ENCODE data around the gene IRF7. TPM values are rescaled to one million over a fixed set of nuclear protein-coding genes. Genes with fewer than 3 reads are reported as not detected.

Gene IRF7
- total RNA-seq, 1 donor from 2014 or later = 40.8 TPM

DNA sequence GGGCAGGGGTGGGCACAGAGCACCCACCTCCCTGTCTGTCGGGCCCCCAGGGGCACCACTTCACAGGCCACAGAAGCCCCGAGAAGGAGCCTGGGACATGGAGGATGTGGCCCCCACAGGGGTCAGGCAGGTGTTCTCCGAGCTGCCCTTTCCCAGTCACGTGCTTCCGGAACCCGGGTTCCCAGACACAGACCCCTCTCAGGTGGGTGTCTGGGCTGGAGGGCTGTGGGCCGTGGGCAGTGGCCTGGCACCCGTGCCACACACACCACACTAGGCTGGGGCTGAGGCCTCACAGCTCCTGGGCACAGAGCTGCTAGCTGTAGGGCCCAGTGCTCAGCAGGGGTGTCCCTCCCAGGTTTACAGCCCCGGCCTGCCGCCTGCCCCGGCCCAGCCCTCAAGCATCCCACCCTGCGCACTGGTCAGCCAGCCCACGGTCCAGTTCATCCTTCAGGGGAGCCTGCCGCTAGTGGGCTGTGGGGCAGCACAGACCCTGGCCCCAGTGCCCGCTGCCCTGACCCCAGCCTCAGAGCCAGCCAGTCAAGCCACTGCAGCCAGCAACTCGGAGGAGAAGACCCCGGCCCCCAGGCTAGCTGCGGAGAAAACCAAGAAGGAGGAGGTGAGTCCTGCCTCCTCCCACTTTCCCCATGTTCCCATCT, 5.5 kb downstream of the IRF7 start:
- TF ChIP-seq, protein P1, sequence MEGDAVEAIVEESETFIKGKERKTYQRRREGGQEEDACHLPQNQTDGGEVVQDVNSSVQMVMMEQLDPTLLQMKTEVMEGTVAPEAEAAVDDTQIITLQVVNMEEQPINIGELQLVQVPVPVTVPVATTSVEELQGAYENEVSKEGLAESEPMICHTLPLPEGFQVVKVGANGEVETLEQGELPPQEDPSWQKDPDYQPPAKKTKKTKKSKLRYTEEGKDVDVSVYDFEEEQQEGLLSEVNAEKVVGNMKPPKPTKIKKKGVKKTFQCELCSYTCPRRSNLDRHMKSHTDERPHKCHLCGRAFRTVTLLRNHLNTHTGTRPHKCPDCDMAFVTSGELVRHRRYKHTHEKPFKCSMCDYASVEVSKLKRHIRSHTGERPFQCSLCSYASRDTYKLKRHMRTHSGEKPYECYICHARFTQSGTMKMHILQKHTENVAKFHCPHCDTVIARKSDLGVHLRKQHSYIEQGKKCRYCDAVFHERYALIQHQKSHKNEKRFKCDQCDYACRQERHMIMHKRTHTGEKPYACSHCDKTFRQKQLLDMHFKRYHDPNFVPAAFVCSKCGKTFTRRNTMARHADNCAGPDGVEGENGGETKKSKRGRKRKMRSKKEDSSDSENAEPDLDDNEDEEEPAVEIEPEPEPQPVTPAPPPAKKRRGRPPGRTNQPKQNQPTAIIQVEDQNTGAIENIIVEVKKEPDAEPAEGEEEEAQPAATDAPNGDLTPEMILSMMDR (conservative IDR thresholded peaks at IDR 0.05; ENCODE audit: low read depth, low read length) = no peak
- H3K4me3 ChIP-seq (ENCODE audit: low read depth, low read length) = no peak overlapping the region
- DNase-seq (ENCODE audit: low read depth) = no peak

DNA sequence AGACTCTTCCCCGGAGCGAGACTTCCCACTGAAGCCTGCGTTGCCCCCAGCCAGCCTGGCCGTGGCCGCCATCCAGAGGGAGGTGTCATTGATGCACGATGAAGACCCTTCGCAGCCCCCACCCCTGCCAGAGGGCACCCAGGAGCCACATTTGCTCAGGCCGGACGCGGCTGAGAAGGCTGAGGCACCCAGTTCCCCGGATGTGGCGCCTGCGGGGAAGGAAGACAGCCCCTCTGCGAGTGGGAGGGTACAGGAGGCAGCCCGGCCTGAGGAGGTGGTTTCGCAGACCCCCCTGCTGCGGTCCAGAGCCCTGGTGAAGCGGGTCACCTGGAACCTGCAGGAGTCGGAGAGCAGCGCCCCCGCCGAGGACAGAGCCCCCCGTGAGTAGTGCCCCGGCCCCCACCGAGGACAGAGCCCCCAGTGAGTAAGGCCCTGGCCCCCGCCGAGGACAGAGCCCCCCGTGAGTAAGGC, 6.4 kb downstream of the IRF7 start:
- TF ChIP-seq, protein P1 (conservative IDR thresholded peaks at IDR 0.05; ENCODE audit: low read depth, low read length) = no peak
- H3K4me3 ChIP-seq (ENCODE audit: low read depth, low read length) = no peak overlapping the region
- DNase-seq (ENCODE audit: low read depth) = no peak

DNA sequence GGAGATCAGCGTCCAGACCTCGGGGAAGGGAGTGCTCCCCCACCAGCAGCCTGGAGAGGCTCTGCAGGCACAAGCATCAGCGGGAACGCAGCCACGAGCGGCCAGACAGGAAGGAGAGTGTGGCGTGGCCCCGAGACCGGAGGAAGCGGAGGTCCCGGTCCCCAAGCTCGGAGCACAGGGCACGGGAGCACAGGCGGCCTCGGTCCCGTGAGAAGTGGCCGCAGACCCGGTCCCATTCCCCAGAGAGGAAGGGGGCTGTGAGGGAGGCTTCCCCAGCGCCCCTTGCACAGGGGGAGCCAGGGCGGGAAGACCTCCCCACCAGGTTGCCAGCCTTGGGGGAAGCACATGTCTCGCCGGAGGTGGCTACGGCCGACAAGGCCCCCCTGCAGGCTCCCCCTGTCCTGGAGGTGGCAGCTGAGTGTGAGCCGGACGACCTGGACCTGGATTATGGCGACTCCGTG, 6.9 kb downstream of the IRF7 start:
- H3K4me3 ChIP-seq (ENCODE audit: low read depth, low read length) = no peak overlapping the region
- TF ChIP-seq, protein P1 (conservative IDR thresholded peaks at IDR 0.05; ENCODE audit: low read depth, low read length) = no peak
- no peak for DNase-seq (ENCODE audit: low read depth)

DNA sequence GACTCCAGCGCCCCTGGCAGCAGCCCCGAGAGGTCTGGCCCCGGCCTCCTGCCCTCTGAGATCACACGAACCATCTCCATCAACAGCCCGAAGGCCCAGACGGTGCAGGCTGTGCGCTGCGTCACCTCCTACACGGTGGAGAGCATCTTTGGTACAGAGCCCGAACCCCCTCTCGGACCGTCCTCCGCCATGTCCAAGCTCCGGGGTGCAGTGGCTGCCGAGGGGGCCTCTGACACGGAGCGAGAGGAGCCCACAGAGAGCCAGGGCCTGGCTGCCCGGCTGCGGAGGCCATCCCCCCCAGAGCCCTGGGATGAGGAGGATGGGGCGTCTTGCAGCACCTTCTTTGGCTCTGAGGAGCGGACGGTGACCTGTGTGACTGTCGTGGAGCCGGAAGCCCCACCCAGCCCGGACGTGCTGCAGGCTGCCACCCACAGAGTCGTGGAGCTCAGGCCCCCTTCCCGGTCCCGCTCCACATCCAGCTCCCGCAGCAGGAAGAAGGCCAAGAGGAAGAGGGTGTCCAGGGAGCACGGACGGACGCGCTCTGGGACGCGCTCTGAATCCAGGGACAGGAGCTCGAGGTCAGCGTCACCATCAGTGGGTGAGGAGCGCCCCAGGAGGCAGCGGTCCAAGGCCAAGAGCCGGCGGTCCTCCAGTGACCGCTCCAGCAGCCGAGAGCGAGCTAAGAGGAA, 7.6 kb downstream of the IRF7 start:
- no peak for DNase-seq (ENCODE audit: low read depth)
- TF ChIP-seq, protein P1 (conservative IDR thresholded peaks at IDR 0.05; ENCODE audit: low read depth, low read length) = no peak
- no peak overlapping the region for H3K4me3 ChIP-seq (ENCODE audit: low read depth, low read length)

DNA sequence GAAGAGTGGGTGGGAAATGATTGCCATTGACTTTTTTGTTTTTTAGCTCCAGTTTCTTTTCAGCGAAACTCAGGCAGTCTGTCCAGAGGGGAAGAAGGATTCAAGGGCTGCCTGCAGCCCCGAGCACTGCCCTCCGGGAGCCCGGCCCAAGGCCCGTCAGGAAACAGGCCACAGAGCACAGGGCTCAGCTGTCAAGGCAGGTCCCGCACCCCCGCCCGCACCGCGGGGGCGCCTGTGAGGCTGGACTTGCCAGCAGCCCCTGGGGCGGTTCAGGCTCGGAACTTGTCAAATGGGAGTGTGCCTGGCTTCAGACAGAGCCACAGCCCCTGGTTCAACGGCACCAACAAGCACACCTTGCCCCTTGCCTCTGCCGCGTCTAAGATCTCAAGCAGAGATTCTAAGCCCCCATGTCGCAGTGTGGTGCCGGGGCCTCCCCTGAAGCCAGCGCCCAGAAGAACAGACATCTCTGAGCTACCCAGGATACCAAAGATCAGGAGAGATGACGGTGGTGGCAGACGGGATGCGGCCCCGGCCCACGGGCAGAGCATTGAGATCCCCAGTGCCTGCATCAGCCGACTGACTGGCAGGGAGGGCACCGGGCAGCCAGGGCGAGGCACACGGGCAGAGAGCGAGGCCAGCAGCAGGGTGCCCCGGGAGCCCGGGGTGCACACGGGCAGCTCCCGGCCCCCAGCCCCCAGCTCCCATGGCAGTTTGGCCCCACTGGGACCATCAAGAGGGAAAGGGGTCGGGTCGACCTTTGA, 8.6 kb downstream of the IRF7 start:
- DNase-seq (ENCODE audit: low read depth) = no peak
- no peak overlapping the region for H3K4me3 ChIP-seq (ENCODE audit: low read depth, low read length)
- TF ChIP-seq, protein P1 (conservative IDR thresholded peaks at IDR 0.05; ENCODE audit: low read depth, low read length) = no peak

DNA sequence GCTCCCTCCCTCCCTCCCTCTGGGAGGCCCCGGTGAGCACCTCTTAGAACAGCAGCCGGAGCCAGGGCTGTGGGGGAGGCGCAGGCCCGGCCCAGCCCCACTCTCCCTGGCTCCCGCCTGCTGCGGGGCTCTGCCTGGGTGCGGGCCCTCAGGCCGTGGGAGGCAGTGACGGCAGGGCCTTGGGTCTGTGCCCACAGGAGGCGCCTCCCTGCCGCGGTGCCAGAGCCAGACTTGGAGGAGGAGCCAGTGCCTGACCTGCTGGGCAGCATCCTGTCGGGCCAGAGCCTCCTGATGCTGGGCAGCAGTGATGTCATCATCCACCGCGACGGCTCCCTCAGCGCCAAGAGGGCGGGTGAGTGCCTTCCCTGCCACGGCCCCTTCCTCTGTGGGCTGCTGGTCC, 9.5 kb downstream of the IRF7 start:
- no peak for DNase-seq (ENCODE audit: low read depth)
- H3K4me3 ChIP-seq (ENCODE audit: low read depth, low read length) = no peak overlapping the region
- TF ChIP-seq, protein P1 (conservative IDR thresholded peaks at IDR 0.05; ENCODE audit: low read depth, low read length) = no peak
